HG02798 (cell line): ENCODE measurements around the gene HAX1.

Experiments
- ATAC-seq: cut with Tn5 transposase; IDR thresholded peaks from one replicate; pipeline ENCODE4 v1.9.1; 2021; ENCODE audit warnings: mild to moderate bottlenecking; ENCODE audit not compliant: unreplicated experiment, poor library complexity

HAX1 gene

DNA sequence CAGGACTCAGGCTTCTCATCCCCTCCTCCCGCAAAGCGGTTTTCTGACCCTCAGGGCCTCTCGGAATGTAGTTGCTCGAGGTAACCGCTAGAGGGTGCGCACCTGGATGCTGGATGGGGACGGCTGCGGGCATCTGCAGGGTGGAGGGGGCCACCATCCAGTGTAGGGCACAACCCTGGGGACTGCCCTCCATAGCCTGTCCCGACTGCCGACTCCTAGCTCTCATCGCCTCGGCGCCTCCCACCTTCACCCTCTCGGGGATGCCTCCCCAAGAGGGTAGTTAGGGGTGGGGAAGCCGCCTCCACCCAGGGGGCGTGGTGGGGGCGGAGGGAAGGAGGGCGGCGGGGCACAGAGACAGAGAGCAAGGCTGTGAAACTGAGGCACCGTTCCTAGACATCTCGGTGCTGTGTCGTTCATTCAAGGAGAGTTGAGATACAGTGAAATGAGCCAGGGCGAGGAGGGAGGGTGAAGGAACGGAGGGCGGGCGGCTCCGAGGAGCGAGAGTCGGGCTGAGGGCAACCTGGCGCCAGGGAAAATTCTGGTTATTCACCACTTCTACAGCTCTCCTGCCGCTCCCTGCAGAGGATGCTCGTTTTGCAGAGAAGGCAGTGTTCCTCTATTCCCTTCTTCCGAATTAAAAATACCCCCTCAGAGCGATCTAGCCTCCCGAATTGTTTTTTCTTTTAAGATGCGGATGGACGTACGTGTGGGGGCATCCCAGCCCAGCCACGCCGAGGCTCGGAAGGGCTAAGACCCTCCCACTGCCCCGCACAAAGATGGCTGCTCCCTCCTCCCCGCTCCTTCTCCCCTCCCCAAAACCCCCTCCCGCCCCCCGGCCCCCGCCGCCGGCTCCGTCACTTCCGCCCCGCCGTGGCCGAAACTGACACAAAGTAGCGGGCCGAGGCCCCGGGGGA lies 52.5 kb downstream of the HAX1 start, which contains the start of gene ATP8B2:
Gene ATP8B2, plus strand, starts transcription at position 857 of the 914 bp plus-strand sequence. CDS start 2,617 bp downstream, outside the sequence.
- ATAC-seq = peak; percentile 54
